Right hindlimb (tissue), 1 donor: Measurements from ENCODE around the gene SEC31A.
A peak's percentile ranks its signal among the peaks of the same experiment; 100 is the strongest.
"Not testable (repeated sequence)": the region's sequence is repeated elsewhere in the genome, so short reads cannot be mapped to it uniquely, and the experiment has no call there.

Source experiments
- DNase-seq: peaks from one replicate; pipeline ENCODE4 v3.0.0-alpha.2; 2018

The SEC31A gene

GRCh38 chr4:82833696-82834313, 57.1 kb downstream of the SEC31A start:
- no peak for DNase-seq

GRCh38 chr4:82833060-82833459, 57.9 kb downstream of the SEC31A start:
- DNase-seq: not testable (repeated sequence)

GRCh38 chr4:82825425-82825824, 65.5 kb downstream of the SEC31A start:
- no peak for DNase-seq

- no peak for DNase-seq
These were observed 67.9 kb downstream of the SEC31A start for GRCh38 chr4:82823062-82823461.

GRCh38 chr4:82820689-82821088, 70.3 kb downstream of the SEC31A start:
- no peak for DNase-seq

- DNase-seq: no peak
These were observed 72.0 kb downstream of the SEC31A start for GRCh38 chr4:82818664-82819662.

- DNase-seq: not testable (repeated sequence)
These were observed 74.1 kb downstream of the SEC31A start for GRCh38 chr4:82816874-82817273.

- DNase-seq: no peak
These were observed 76.9 kb downstream of the SEC31A start for GRCh38 chr4:82814034-82814433.

GRCh38 chr4:82811838-82812341, 79.1 kb downstream of the SEC31A start:
- DNase-seq: no peak

GRCh38 chr4:82811392-82811791, 79.6 kb downstream of the SEC31A start:
- no peak for DNase-seq

GRCh38 chr4:82810176-82810575, 80.8 kb downstream of the SEC31A start:
- DNase-seq: no peak

GRCh38 chr4:82809619-82810018, 81.3 kb downstream of the SEC31A start:
- DNase-seq: no peak

GRCh38 chr4:82803746-82804145, 87.2 kb downstream of the SEC31A start:
- DNase-seq: no peak

- no peak for DNase-seq
These were observed 88.0 kb downstream of the SEC31A start for GRCh38 chr4:82802911-82803310.

- no peak for DNase-seq
These were observed 88.9 kb downstream of the SEC31A start for GRCh38 chr4:82801910-82802521.

- DNase-seq: peak; percentile 38
These were observed 91.7 kb downstream of the SEC31A start for GRCh38 chr4:82799006-82799881.

GRCh38 chr4:82798168-82799005, 92.6 kb downstream of the SEC31A start, which contains the start of gene SCD5:
Gene SCD5 (minus strand): TSS chr4:82798796. CDS start chr4:82798537, 259 bp downstream.
- peak; percentile 92 for DNase-seq

- DNase-seq: peak; percentile 47
These were observed 93.4 kb downstream of the SEC31A start for GRCh38 chr4:82797405-82798111.

GRCh38 chr4:82797040-82797404, 93.9 kb downstream of the SEC31A start:
- DNase-seq: no peak

GRCh38 chr4:82792912-82793649, 97.9 kb downstream of the SEC31A start:
- no peak for DNase-seq
